GM12878 (cell line): ENCODE measurements around the gene DUS1L. TPM values are rescaled to one million over a fixed set of nuclear protein-coding genes. Genes with fewer than 3 reads are reported as not detected.
A peak's percentile ranks its signal among the peaks of the same experiment; 100 is the strongest.

Experiments
- ATAC-seq: fragments of 200-7000 bp; cut with Tn5 transposase; 3 replicates; pipeline ENCODE4 v1.9.1; 2020; ENCODE audit warnings: mild to moderate bottlenecking, moderate library complexity
- BruUV-seq: library from RNA; stranded (reverse); fragments of 400-500 nt; replicated peaks from 2 replicates; lab custom pipeline; 2021; lab: Mats Ljungman, UMichigan
- CTCF ChIA-PET: fragments of 300-600 bp; sonication (Branson Sonifier 250); formaldehyde crosslinking; extraction: SDS; loops from one replicate; lab custom pipeline; 2021; ENCODE audit warnings: inconsistent platforms; lab: Yijun Ruan, JAX
- POLR2A ChIA-PET: fragments of 350-600 bp; formaldehyde crosslinking; extraction: SDS; loops from one replicate; lab custom pipeline; 2021; ENCODE audit warnings: inconsistent platforms; lab: Charles Lee
- RAD21 ChIA-PET: fragments of 300-600 bp; sonication (Branson Sonifier 250); formaldehyde crosslinking; loops from one replicate; lab custom pipeline; 2023; ENCODE audit warnings: antibody characterized with exemption; ENCODE audit not compliant: unreplicated experiment; lab: Charles Lee
- SMC1A ChIA-PET: fragments of 300-600 bp; sonication (Branson Sonifier 250); formaldehyde crosslinking; loops from one replicate; lab custom pipeline; 2023; ENCODE audit not compliant: unreplicated experiment, uncharacterized antibody; lab: Charles Lee
- DNase-seq: peaks from one replicate; pipeline ENCODE4 v3.0.0-alpha.2; 2011; ENCODE audit warnings: low read depth, low spot score
- FAIRE-seq: peaks from 3 replicates; lab custom pipeline; 2011; peaks lifted over from hg19 to GRCh38; lab: Jason Lieb, UNC
- H2AFZ ChIP-seq: 2 replicates; pipeline ENCODE4 v1.6.0; 2011; ENCODE audit warnings: low read depth, low read length, control low read depth; ENCODE audit not compliant: control insufficient read depth
- H3K27ac ChIP-seq: 2 replicates; pipeline ENCODE4 v1.5.1; 2011; ENCODE audit warnings: control low read depth; ENCODE audit not compliant: control insufficient read depth, insufficient read depth
- H3K27me3 ChIP-seq, 2 experiments: replicated peaks in 1 of 2; 2 replicates each; pipeline versions ENCODE4 v1.6.0 to v1.6.1; 2011; ENCODE audit warnings: low read length in 1 of 2; ENCODE audit not compliant: control insufficient read depth in 2 of 2, insufficient read depth in 2 of 2
- H3K36me3 ChIP-seq, 2 experiments: 2 replicates each; pipeline ENCODE4 v1.5.1; 2011; ENCODE audit warnings: low read length in 1 of 2; ENCODE audit not compliant: control insufficient read depth in 2 of 2, insufficient read depth in 2 of 2
- H3K4me1 ChIP-seq: 2 replicates; pipeline ENCODE4 v1.6.1; 2011; ENCODE audit warnings: mild to moderate bottlenecking, low read length, moderate library complexity, mixed read lengths; ENCODE audit not compliant: control insufficient read depth, insufficient read depth
- H3K4me2 ChIP-seq: 2 replicates; pipeline ENCODE4 v1.6.0; 2011; ENCODE audit warnings: control low read depth; ENCODE audit not compliant: control insufficient read depth, insufficient read depth
- H3K4me3 ChIP-seq: fragments of 200-600 bp; sonication (generic); 2 replicates; pipeline ENCODE4 v1.5.1; 2016
- H3K79me2 ChIP-seq: 2 replicates; pipeline ENCODE4 v1.6.0; 2011; ENCODE audit warnings: low read length; ENCODE audit not compliant: control insufficient read depth, insufficient read depth
- H3K9ac ChIP-seq: 2 replicates; pipeline ENCODE4 v1.8.0; 2011; ENCODE audit warnings: low read length, control low read depth, mixed read lengths; ENCODE audit not compliant: control insufficient read depth, insufficient read depth
- H3K9me3 ChIP-seq: replicated peaks from 3 replicates; pipeline ENCODE4 v1.5.1; 2011; ENCODE audit warnings: mild to moderate bottlenecking, low read length; ENCODE audit not compliant: control insufficient read depth, insufficient read depth
- H4K20me1 ChIP-seq: 2 replicates; pipeline ENCODE4 v1.6.0; 2011; ENCODE audit not compliant: control insufficient read depth, insufficient read depth
- CHD1 ChIP-seq: IDR thresholded peaks from 2 replicates; pipeline ENCODE4 v1.6.1; 2012; ENCODE audit warnings: low read depth, low read length, improper control_type of control experiment
- HDGF ChIP-seq: fragments of 450-650 bp; IDR thresholded peaks from 2 replicates; pipeline ENCODE4 v1.6.1; 2016; ENCODE audit warnings: antibody characterized with exemption
- IRF3 ChIP-seq: fragments of 450-650 bp; IDR thresholded peaks from 2 replicates; pipeline ENCODE4 v1.6.1; 2014; ENCODE audit warnings: mild to moderate bottlenecking
- MAX ChIP-seq: IDR thresholded peaks from 2 replicates; pipeline ENCODE4 v1.6.1; 2012; ENCODE audit warnings: low read depth, low read length, improper control_type of control experiment
- PML ChIP-seq: IDR thresholded peaks from 2 replicates; pipeline ENCODE4 v1.6.1; 2012; ENCODE audit warnings: low read length, inconsistent platforms
- POLR2A ChIP-seq: IDR thresholded peaks from 2 replicates; pipeline ENCODE4 v1.6.1; 2011; ENCODE audit warnings: low read depth, mild to moderate bottlenecking, low read length
- POLR2AphosphoS5 ChIP-seq: IDR thresholded peaks from 2 replicates; pipeline ENCODE4 v1.6.1; 2011; ENCODE audit warnings: mild to moderate bottlenecking, low read length, inconsistent platforms
- RAD51 ChIP-seq: fragments of 450-650 bp; IDR thresholded peaks from 2 replicates; pipeline ENCODE4 v1.6.1; 2016; ENCODE audit warnings: moderate library complexity, mild to moderate bottlenecking, inconsistent platforms
- SIN3A ChIP-seq: IDR thresholded peaks from 2 replicates; pipeline ENCODE4 v1.6.1; 2012; ENCODE audit warnings: low read depth, low read length, improper control_type of control experiment
- SMAD1 ChIP-seq: fragments of 450-650 bp; IDR thresholded peaks from 2 replicates; pipeline ENCODE4 v1.6.1; 2018; ENCODE audit warnings: mild to moderate bottlenecking, low read depth; ENCODE audit not compliant: partially characterized antibody
- ZBED1 ChIP-seq: IDR thresholded peaks from 2 replicates; pipeline ENCODE4 v1.6.1; 2016; ENCODE audit warnings: borderline replicate concordance
- ZNF592 ChIP-seq: fragments of 450-650 bp; IDR thresholded peaks from 2 replicates; pipeline ENCODE4 v1.6.1; 2017; ENCODE audit warnings: mild to moderate bottlenecking, moderate library complexity
- ZNF687 ChIP-seq: fragments of 450-650 bp; IDR thresholded peaks from 2 replicates; pipeline ENCODE4 v1.6.1; 2017; ENCODE audit warnings: mild to moderate bottlenecking, moderate library complexity
- WGBS: methylation state at CpG from one replicate; pipeline ENCODE4 v1.1.6; 2016; ENCODE audit warnings: low lambda C conversion rate; ENCODE audit not compliant: insufficient replicate concordance, insufficient coverage; ENCODE audit errors: missing lambda C conversion rate; 5-methylcytosine and 5-hydroxymethylcytosine counted together
- in situ Hi-C: fragments of 300-500 bp; cut with MboI; formaldehyde crosslinking; loops from 9 replicates; pipeline ENCODE4 v1.14.3; 2018; ENCODE audit warnings: mixed read lengths
- intact Hi-C: fragments of 100-400 bp; cut with micrococcal nuclease; formaldehyde crosslinking; loops from one replicate; pipeline ENCODE4 v1.14.2; 2022; ENCODE audit not compliant: unreplicated experiment
- polyA plus RNA-seq, 11 experiments: library from polyadenylated mRNA; depleted of rRNA in 4 of 11; unstranded in 6 of 11; stranded (reverse) in 5 of 11; fragments of >200 nt; fragmentation: Nextera tagmentation in 4 of 11; fragmentation: Illumina TruSeq in 1 of 11; extraction: Ambion mirVana in 4 of 11; extraction: Trizol in 1 of 11; gene quantifications; 1 replicate in 1 of 11; 2 replicates in 10 of 11; pipeline versions ENCODE4 v1.2.1 to v1.2.3, GENCODE V29; 2011 to 2016; ENCODE audit warnings: inconsistent platforms in 2 of 11, missing spikeins in 2 of 11, low read depth in 1 of 11
- total RNA-seq, 4 experiments: library from RNA; depleted of rRNA in 3 of 4; stranded (reverse); fragments of >200 nt in 3 of 4; fragmentation: Illumina TruSeq in 1 of 4; extraction: Trizol in 1 of 4; gene quantifications; 2 replicates each; pipeline versions ENCODE4 v1.2.1 to v1.2.3, GENCODE V29; 2013 to 2021

The DUS1L gene
- total and polyA plus RNA-seq, 10 of the 15 experiments (the other 5 are each of a cell fraction or from before 2014, with no cell fraction given) = 6.1 to 157 (median 44.5) TPM

- peak within 1 kb of the TSS; percentile 69 for H3K27ac ChIP-seq
- intact Hi-C loops = loop anchor here (5.0 kb wide), 1 partner anchor 160 kb away; the partner anchor contains the start of gene P4HB
- peak within 1 kb of the TSS; percentile 85 for H3K9ac ChIP-seq
- in situ Hi-C loops = no loop called here
- SMC1A ChIA-PET = interaction anchor here (0.9 to 1.8 kb wide), 7 partner anchors 15 to 287 kb away, joined by 3 to 9 read pairs (median 4); partner anchors contain the start of gene DCXR
- no peaks in the 10 kb centered on the region; a peak in 2 of 4 replicates for H3K36me3 ChIP-seq
- BruUV-seq = TSS peak; percentile 75
- peaks cover 26% of the 10 kb centered on the region for H3K79me2 ChIP-seq
- RAD21 ChIA-PET = interaction anchor here (0.6 to 4.4 kb wide), 8 partner anchors 12 to 132 kb away, joined by 3 to 68 read pairs (median 6); partner anchors contain the start of genes DCXR and NOTUM
- peak within 1 kb of the TSS; percentile 96 for H3K4me2 ChIP-seq
- POLR2A ChIA-PET = interaction anchor here (0.6 to 2.6 kb wide), 10 partner anchors 15 to 189 kb away, joined by 3 to 13 read pairs (median 4); partner anchors contain the start of genes ALYREF, ANAPC11, DCXR and FASN
- H2AFZ ChIP-seq = peak within 1 kb of the TSS; percentile 94
- no peaks in the 10 kb centered on the region for H4K20me1 ChIP-seq
- CTCF ChIA-PET = interaction anchor here (0.6 to 5.0 kb wide), 12 partner anchors 12 to 288 kb away, joined by 3 to 89 read pairs (median 5); partner anchors contain the start of genes DCXR and NOTUM
- peak within 1 kb of the TSS; percentile 95 for H3K4me3 ChIP-seq
- no peak for DNase-seq
- FAIRE-seq = no peak
- no peaks in the 10 kb centered on the region for H3K9me3 ChIP-seq
- 1% methylated on average over 44 of the region's 64 CpGs for WGBS
- no peak for ATAC-seq
- no peaks in the 10 kb centered on the region for H3K27me3 ChIP-seq
- H3K4me1 ChIP-seq = peaks cover 14% of the 10 kb centered on the region
- no peak for TF ChIP-seq PML
- peak; percentile 39; the same call in 1 of the 2 replicates for TF ChIP-seq MAX
- no peak for TF ChIP-seq ZNF687
- peak; percentile 82 for TF ChIP-seq POLR2A
- TF ChIP-seq HDGF = no peak
- no peak for TF ChIP-seq ZNF592
- TF ChIP-seq IRF3 = no peak
- TF ChIP-seq ZBED1 = no peak
- no peak for TF ChIP-seq CHD1
- TF ChIP-seq RAD51 = no peak
- peak; percentile 78 for TF ChIP-seq SIN3A
- TF ChIP-seq POLR2AphosphoS5 = peak; percentile 37; the same call in 1 of the 2 replicates
- TF ChIP-seq SMAD1 = no peak
Measured at GRCh38 chr17:82022310-82022980, 43.2 kb downstream of the DUS1L start, which contains the start of gene CENPX. TSS of gene CENPX (minus strand) at chr17:82022878. CDS start at chr17:82022861, 17 bp downstream.
